Measurements from ENCODE around the gene SAT2. TPM values are rescaled to one million over a fixed set of nuclear protein-coding genes. Genes with fewer than 3 reads are reported as not detected.

The SAT2 gene
- 44.5 and 45.0 TPM in 2 replicates for total RNA-seq

DNA sequence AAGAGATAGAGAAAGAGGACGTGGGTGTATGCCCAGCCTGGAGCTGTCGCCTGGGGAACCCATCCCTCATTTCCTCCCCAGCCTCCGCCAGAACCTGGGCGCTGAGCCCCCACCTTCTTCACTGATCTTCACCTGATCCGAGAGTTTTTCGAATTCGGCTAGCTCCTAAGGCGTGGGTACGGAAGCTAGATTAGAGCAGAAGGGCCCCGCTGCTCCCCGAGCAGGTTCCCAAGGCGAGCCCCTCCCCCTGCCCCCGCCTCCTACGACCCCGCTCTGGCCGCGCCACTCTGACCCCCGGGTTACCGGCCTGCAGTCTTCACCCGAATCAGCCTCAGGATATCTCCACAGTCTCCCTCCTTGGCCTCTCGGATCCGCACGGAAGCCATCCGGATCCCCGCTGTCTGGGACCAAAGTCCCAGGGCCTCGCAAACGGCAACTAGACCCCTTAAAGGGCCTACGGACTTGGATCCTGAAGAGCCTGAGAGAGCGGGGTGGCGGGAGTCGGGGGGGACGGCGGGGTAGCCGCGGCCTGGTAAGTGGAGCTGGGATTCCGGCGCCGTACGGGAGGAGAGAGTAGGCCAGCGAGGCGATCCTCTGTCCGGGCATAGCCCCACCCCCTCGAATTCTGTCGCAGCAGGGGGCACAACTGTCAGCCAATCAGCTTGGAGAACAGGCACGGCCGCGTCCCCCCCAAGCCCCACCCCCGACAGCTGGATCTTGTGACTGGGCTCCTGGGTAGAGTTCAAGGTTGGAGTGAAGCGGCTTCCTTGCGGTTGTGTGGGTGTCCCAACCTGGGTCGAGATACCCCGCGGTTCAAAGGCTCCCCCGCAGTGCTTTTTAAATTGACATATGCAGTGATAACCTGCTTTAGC, at the start of gene SAT2:
TSS of gene SAT2 (minus strand) at position 572 of the 872 bp plus-strand sequence. CDS start at position 386, 186 bp downstream.
- ChIA-PET POLR2A (interaction anchor here (0.5 to 4.1 kb wide), 17 partner anchors 13 to 668 kb away, joined by 3 to 87 read pairs (median 5); partner anchors contain the start of genes ATP1B2, CD68, FXR2 and MPDU1), CTCF (interaction anchor here (1.6 to 2.6 kb wide), 2 partner anchors 38 to 60 kb away, joined by 5 to 16 read pairs; partner anchors contain the start of genes TP53 and WRAP53)
- H3K27ac Mint-ChIP-seq = peak within 1 kb of the TSS; percentile 80
- H3K36me3 Mint-ChIP-seq (ENCODE audit: low read depth) = peaks cover 7% of the 10 kb centered on the region
- TF ChIP-seq, protein P1, sequence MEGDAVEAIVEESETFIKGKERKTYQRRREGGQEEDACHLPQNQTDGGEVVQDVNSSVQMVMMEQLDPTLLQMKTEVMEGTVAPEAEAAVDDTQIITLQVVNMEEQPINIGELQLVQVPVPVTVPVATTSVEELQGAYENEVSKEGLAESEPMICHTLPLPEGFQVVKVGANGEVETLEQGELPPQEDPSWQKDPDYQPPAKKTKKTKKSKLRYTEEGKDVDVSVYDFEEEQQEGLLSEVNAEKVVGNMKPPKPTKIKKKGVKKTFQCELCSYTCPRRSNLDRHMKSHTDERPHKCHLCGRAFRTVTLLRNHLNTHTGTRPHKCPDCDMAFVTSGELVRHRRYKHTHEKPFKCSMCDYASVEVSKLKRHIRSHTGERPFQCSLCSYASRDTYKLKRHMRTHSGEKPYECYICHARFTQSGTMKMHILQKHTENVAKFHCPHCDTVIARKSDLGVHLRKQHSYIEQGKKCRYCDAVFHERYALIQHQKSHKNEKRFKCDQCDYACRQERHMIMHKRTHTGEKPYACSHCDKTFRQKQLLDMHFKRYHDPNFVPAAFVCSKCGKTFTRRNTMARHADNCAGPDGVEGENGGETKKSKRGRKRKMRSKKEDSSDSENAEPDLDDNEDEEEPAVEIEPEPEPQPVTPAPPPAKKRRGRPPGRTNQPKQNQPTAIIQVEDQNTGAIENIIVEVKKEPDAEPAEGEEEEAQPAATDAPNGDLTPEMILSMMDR (IDR thresholded peaks at IDR 0.05) = no peak
- no peaks in the 10 kb centered on the region for H3K9me3 Mint-ChIP-seq
- H3K27me3 Mint-ChIP-seq = no peaks in the 10 kb centered on the region
- intact Hi-C loops (cut with micrococcal nuclease) = loop anchor here (1.0 to 2.0 kb wide), 3 partner anchors 12 to 305 kb away; partner anchors contain the start of genes CNTROB and TP53
- H3K4me1 Mint-ChIP-seq = peaks cover 11% of the 10 kb centered on the region
- peak; percentile 68 for DNase-seq
- peak within 1 kb of the TSS; percentile 93 for H3K4me3 Mint-ChIP-seq
- ATAC-seq (ENCODE audit: low read depth) = peak; percentile 99

DNA sequence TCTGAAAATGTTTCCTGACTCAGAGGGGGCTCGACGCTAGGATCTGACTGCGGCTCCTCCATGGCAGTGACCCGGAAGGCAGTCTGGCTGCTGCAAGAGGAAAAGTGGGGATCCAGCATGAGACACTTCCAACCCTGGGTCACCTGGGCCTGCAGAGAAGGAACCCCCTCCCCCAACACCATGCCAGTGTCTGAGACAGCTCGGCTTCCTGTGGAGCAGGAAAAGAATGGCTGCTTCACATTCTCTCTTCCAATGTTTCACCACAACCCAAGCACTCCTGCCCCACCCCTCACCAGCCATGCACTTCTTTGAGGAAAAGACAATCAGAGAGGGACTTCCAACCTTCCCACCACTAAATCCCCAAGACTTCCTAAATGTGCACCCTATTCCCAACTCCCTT, 48.9 kb upstream of the SAT2 start:
- peaks cover 11% of the 10 kb centered on the region for H3K4me1 Mint-ChIP-seq
- ChIA-PET CTCF (no interaction called here), POLR2A (interaction anchor here (5.5 kb wide), 1 partner anchor 11 kb away, joined by 39 read pairs; the partner anchor contains the start of genes TP53 and WRAP53)
- intact Hi-C loops (cut with micrococcal nuclease) = no loop called here
- H3K27me3 Mint-ChIP-seq = no peaks in the 10 kb centered on the region
- ATAC-seq (ENCODE audit: low read depth) = no peak
- no peak overlapping the region for H3K27ac Mint-ChIP-seq
- no peak overlapping the region for H3K4me3 Mint-ChIP-seq
- H3K9me3 Mint-ChIP-seq = peaks cover 6% of the 10 kb centered on the region
- H3K36me3 Mint-ChIP-seq (ENCODE audit: low read depth) = peaks cover 56% of the 10 kb centered on the region
- TF ChIP-seq, protein P1 (IDR thresholded peaks at IDR 0.05) = no peak
- DNase-seq = no peak

DNA sequence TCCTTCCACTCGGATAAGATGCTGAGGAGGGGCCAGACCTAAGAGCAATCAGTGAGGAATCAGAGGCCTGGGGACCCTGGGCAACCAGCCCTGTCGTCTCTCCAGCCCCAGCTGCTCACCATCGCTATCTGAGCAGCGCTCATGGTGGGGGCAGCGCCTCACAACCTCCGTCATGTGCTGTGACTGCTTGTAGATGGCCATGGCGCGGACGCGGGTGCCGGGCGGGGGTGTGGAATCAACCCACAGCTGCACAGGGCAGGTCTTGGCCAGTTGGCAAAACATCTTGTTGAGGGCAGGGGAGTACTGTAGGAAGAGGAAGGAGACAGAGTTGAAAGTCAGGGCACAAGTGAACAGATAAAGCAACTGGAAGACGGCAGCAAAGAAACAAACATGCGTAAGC, 47.3 kb upstream of the SAT2 start:
- H3K4me3 Mint-ChIP-seq = no peak overlapping the region
- POLR2A ChIA-PET = interaction anchor here (5.5 kb wide), 1 partner anchor 12 kb away, joined by 39 read pairs; the partner anchor contains the start of genes TP53 and WRAP53

DNA sequence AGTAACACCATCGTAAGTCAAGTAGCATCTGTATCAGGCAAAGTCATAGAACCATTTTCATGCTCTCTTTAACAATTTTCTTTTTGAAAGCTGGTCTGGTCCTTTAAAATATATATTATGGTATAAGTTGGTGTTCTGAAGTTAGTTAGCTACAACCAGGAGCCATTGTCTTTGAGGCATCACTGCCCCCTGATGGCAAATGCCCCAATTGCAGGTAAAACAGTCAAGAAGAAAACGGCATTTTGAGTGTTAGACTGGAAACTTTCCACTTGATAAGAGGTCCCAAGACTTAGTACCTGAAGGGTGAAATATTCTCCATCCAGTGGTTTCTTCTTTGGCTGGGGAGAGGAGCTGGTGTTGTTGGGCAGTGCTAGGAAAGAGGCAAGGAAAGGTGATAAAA, 45.6 kb upstream of the SAT2 start:
- POLR2A ChIA-PET = interaction anchor here (0.7 to 5.5 kb wide), 5 partner anchors 14 to 100 kb away, joined by 3 to 39 read pairs (median 4); partner anchors contain the start of genes MPDU1, SAT2, TP53 and WRAP53
- TF ChIP-seq, protein P1 (IDR thresholded peaks at IDR 0.05) = no peak
- DNase-seq (no peak), ATAC-seq (ENCODE audit: low read depth) (no peak)
- Mint-ChIP-seq H3K9me3 (peaks cover 6% of the 10 kb centered on the region), H3K27ac (no peak overlapping the region), H3K4me1 (peaks cover 7% of the 10 kb centered on the region), H3K36me3 (ENCODE audit: low read depth) (peaks cover 80% of the 10 kb centered on the region), H3K4me3 (no peak overlapping the region), H3K27me3 (no peaks in the 10 kb centered on the region)
- intact Hi-C loops (cut with micrococcal nuclease) = no loop called here
- CTCF ChIA-PET = interaction anchor here (1.3 to 1.9 kb wide), 5 partner anchors 14 to 121 kb away, joined by 3 to 8 read pairs (median 4); partner anchors contain the start of gene TP53

More for the DNA sequence above, 47.3 kb upstream of the SAT2 start:
- DNase-seq = no peak
- Mint-ChIP-seq H3K9me3 (peaks cover 6% of the 10 kb centered on the region), H3K27ac (no peak overlapping the region), H3K4me1 (peaks cover 8% of the 10 kb centered on the region), H3K36me3 (ENCODE audit: low read depth) (peaks cover 68% of the 10 kb centered on the region), H3K27me3 (no peaks in the 10 kb centered on the region)
- CTCF ChIA-PET = interaction anchor here (0.8 kb wide), 1 partner anchor 12 kb away, joined by 3 read pairs; the partner anchor contains the start of gene TP53
- intact Hi-C loops (cut with micrococcal nuclease) = no loop called here
- no peak for ATAC-seq (ENCODE audit: low read depth)
- TF ChIP-seq, protein P1 (IDR thresholded peaks at IDR 0.05) = no peak

DNA sequence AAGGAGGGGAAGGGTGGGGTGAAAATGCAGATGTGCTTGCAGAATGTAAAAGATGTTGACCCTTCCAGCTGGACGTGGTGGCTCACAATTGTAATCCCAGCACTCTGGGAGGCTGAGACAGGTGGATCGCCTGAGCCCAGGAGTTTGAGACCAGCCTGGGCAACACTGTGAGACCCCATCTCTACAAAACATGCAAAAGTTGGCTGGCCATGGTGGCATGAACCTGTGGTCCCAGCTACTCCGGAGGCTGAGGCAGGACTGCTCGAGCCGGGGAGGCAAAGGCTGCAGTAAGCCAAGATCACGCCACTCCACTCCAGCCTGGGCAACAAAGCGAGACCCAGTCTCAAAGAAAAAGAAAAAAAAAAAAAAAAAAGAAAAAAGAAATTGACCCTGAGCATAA, 40.9 kb upstream of the SAT2 start:
- intact Hi-C loops (cut with micrococcal nuclease) = no loop called here
- CTCF ChIA-PET = no interaction called here
- no peak overlapping the region for H3K4me3 Mint-ChIP-seq
- peaks cover 64% of the 10 kb centered on the region for H3K36me3 Mint-ChIP-seq (ENCODE audit: low read depth)
- peaks cover 2% of the 10 kb centered on the region for H3K9me3 Mint-ChIP-seq
- no peak overlapping the region for H3K27ac Mint-ChIP-seq
- POLR2A ChIA-PET = interaction anchor here (0.7 kb wide), 1 partner anchor 545 kb away, joined by 8 read pairs; no protein-coding TSS in a partner anchor
- no peak for ATAC-seq (ENCODE audit: low read depth)
- TF ChIP-seq, protein P1 (IDR thresholded peaks at IDR 0.05) = no peak
- no peak for DNase-seq
- H3K27me3 Mint-ChIP-seq = no peaks in the 10 kb centered on the region
- no peaks in the 10 kb centered on the region for H3K4me1 Mint-ChIP-seq
